GM10847 (cell line): ENCODE data around the gene HEATR1.
A peak's percentile ranks its signal among the peaks of the same experiment; 100 is the strongest.

Experiments used
- POLR2A ChIP-seq: IDR thresholded peaks from 2 replicates; pipeline ENCODE4 v1.6.1; 2011; ENCODE audit not compliant: insufficient read length; ENCODE audit errors: extremely low read depth

The HEATR1 gene

DNA sequence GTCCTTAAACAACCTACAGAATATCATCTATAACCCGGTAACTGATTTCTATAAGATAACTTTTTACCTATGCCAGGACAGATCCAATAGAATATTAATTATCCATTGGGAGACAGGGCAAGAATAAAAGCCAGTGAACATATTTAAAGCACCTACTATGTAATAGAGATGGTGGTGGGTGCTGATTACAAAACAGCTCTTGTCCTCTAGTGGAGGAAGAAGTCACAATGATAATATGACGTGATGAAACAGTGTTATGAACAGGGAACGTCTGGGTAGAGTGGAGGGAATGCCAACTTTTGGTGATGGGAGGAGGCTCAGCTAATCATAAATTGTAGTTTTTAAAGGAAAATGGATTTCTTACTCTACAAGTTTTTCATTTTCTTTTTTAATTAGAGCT lies 78.2 kb downstream of the HEATR1 start:
- TF ChIP-seq POLR2A: no peak

DNA sequence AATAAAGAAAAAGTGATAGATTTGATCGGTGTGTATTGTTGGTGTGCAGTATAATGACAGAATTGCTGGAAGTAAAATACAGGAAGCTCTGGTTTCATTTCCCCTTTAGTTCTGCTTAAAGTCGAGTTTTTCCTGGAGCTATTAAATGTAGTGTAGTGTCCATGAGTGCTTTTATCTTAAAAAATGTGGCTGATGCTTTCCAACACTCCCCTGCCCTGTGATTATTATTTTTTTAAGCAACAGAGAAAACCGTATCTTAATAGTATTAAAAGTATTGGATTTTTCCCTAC lies 79.5 kb downstream of the HEATR1 start:
- TF ChIP-seq POLR2A: no peak

- no peak for TF ChIP-seq POLR2A
Observed at GRCh38 chr1:236524142-236524894, 80.0 kb downstream of the HEATR1 start.

GRCh38 chr1:236523704-236524141 lies 80.6 kb downstream of the HEATR1 start, which contains the start of gene LGALS8:
TSS of gene LGALS8 (plus strand) at chr1:236523982. CDS start at chr1:236526071, 2,089 bp downstream.
- TF ChIP-seq POLR2A: peak; percentile 13

- no peak for TF ChIP-seq POLR2A
Observed at GRCh38 chr1:236522937-236523703, 81.2 kb downstream of the HEATR1 start.

- no peak for TF ChIP-seq POLR2A
Observed at GRCh38 chr1:236520445-236521005, 83.8 kb downstream of the HEATR1 start.

DNA sequence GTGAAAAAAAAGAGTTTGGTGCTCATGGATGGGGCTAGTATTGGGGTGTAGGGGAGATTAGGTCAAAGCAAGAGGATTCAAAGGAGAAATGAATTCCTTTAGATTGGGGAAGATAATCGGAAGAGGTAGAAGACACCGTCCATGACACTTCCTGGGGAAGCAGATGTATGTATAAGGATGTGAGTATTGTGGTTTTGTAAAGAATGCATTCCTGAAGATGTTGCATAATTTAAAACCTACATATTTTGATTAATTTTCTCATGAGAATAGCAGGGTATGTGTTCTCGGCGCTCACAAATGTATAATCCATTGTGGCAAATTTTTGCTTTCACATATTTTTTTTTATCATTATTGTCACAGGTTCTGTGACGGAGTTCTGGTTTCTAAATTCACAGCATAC lies 86.0 kb downstream of the HEATR1 start:
- TF ChIP-seq POLR2A: no peak

DNA sequence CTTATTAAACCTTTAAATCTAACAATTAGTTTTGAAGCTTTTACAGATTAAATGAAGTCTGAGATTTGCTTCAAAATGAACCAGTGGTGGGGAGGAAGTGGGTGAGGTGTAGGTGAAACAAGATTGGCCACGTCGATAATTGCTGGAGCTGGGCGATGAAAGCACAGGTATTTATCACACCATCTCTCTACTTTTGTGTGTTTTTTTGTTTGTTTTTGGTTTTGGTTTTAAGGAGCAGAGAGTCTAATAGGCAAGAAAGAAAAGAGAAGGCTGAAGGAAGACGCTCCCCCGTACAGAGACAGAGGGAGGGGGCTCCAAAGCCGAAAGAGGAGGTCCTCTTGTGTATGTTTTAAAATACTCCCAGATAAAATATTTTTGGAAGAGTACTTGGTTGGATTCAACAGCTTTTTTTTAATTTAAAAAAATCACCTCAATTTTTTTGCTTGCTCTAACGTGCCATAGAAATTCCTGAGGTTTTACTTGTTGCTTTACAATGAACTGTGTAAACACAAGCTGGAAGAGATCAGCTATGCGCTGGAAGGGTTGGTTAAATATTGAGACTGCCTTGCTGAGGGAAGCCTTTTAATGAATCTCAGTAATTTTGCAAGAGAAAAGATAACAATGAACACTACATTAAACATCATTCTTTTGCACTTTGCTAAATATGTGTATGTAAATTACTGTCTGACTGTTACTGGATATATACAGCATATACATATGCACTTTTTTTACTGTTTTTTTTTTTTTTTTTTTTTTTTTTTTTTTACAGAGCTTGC lies 87.2 kb downstream of the HEATR1 start:
- TF ChIP-seq POLR2A: no peak

DNA sequence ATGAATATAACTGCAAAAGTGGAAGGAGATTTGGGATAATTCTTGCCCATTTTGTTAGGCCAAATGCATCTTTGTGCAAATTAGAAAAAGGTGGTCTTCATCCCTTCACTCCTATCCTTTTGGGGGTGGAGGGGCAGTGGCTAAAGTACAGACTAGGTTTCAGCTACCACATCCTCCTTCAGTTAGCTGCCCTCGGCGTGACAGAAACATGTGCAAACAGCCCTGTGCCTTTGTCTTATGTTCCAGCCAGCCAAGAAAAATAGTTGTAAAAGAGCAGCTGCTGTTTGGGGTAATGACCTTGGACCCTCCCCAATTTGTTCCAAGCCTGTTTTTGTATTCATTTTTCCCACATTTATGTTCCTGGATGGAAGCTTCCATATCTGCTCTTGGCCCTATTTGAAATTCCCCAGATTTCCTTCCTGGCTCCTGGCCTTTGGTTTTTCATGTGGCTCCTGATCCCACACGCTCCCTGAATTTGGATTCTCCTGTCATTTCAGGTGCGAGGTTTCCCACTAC lies 88.8 kb downstream of the HEATR1 start:
- TF ChIP-seq POLR2A: no peak

GRCh38 chr1:236514703-236515442 lies 89.4 kb downstream of the HEATR1 start:
- TF ChIP-seq POLR2A: no peak

DNA sequence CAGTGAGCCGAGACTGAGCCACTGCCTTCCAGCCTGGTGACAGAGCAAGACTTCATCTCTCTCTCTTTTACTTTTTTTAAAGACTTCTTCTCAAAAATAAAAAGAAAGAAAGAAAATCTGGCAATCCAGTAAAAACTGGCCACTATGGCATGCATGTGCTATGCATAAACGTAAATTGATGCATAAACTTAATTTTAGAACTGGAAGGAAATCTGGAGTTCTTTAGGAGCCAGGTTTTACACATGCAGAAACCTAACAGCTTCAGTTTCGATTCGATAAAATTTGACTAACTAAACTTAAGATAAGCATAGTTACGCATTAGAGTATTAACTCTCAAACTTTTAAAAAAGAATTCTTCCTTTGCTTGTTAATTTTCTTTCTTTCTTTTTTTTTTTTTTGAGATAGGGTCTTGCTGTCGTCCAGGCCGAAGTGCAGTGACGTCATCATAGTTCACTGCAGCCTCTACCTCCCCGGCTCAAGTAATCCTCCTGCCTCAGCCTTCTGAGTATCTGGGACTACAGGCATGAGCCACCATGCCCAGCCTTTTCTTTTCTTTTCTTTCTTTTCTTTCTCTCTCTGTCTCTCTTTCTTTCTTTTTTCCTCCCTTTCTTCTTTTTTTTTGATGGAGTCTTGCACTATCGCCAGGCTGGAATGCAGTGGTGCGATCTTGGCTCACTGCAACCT lies 92.4 kb downstream of the HEATR1 start:
- no peak for TF ChIP-seq POLR2A

GRCh38 chr1:236509647-236510401 lies 94.5 kb downstream of the HEATR1 start:
- TF ChIP-seq POLR2A: no peak

DNA sequence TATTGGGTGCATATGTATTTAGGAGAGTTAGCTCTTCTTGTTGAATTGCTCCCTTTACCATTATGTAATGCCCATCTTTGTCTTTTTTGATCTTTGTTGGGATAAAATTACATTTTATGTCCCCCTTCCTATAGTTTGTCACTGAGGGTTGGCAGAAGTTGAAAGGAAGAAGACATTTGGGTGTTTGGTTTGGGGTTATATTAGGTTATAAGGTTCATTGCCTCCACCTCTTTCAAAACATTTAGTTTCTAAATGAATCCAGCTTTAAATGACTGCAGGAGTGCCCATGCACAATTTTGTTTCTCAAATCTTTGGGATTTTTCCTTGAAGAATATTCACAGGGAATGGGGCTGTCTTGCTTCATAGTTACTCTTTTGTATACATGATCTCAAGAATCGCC lies 95.1 kb downstream of the HEATR1 start:
- TF ChIP-seq POLR2A: no peak
